NB4 (cell line): ENCODE data around the gene ELAVL1.

Experiments
- DNase-seq: peaks from one replicate; pipeline ENCODE4 v3.0.0; 2010; ENCODE audit warnings: low read depth
- H3K4me3 ChIP-seq: one replicate; pipeline ENCODE4 v1.5.1; 2011; ENCODE audit warnings: mild to moderate bottlenecking, low read depth, low read length, moderate library complexity
- CTCF ChIP-seq: IDR thresholded peaks from one replicate; pipeline ENCODE4 v1.5.1; 2012; ENCODE audit warnings: low read depth, low read length
- MAX ChIP-seq: IDR thresholded peaks from 2 replicates; pipeline ENCODE4 v1.6.1; 2011; ENCODE audit warnings: low read depth, low read length
- MYC ChIP-seq: IDR thresholded peaks from 2 replicates; pipeline ENCODE4 v1.6.1; 2011; ENCODE audit warnings: low read depth, low read length
- POLR2A ChIP-seq: IDR thresholded peaks from 2 replicates; pipeline ENCODE4 v1.6.1; 2011; ENCODE audit warnings: mild to moderate bottlenecking; ENCODE audit not compliant: insufficient read length; ENCODE audit errors: extremely low read depth

The ELAVL1 gene

GRCh38 chr19:7986321-7987113 lies 18.9 kb downstream of the ELAVL1 start:
- H3K4me3 ChIP-seq: no peak overlapping the region

GRCh38 chr19:7985481-7985911 lies 19.9 kb downstream of the ELAVL1 start:
- no peak for DNase-seq
- TF ChIP-seq MYC: no peak
- TF ChIP-seq POLR2A: no peak
- TF ChIP-seq MAX: no peak
- no peak for TF ChIP-seq CTCF
- H3K4me3 ChIP-seq: no peak overlapping the region

More at GRCh38 chr19:7986321-7987113, 18.9 kb downstream of the ELAVL1 start:
- no peak for DNase-seq
- no peak for TF ChIP-seq POLR2A
- TF ChIP-seq CTCF: no peak
- TF ChIP-seq MAX: no peak
- no peak for TF ChIP-seq MYC

- TF ChIP-seq CTCF (no peak), POLR2A (no peak), MAX (no peak), MYC (no peak)
- DNase-seq: no peak
- H3K4me3 ChIP-seq: no peak overlapping the region
These were observed 21.2 kb downstream of the ELAVL1 start for GRCh38 chr19:7983995-7984837.

- TF ChIP-seq POLR2A (no peak), CTCF (no peak), MAX (no peak), MYC (no peak)
- DNase-seq: no peak
- H3K4me3 ChIP-seq: no peak overlapping the region
These were observed 22.0 kb downstream of the ELAVL1 start for GRCh38 chr19:7983286-7983950.

GRCh38 chr19:7982651-7983099 lies 22.8 kb downstream of the ELAVL1 start:
- no peak for TF ChIP-seq MAX
- no peak for TF ChIP-seq CTCF
- TF ChIP-seq MYC: no peak
- no peak for TF ChIP-seq POLR2A
- H3K4me3 ChIP-seq: no peak overlapping the region
- no peak for DNase-seq
